Epidermal melanocyte (primary cell): Measurements from ENCODE around the gene TRERF1.

Source experiments
- DNase-seq: peaks from one replicate; pipeline ENCODE4 v3.0.0; 2011; ENCODE audit warnings: low spot score; ENCODE audit not compliant: insufficient read length

TRERF1 gene

GRCh38 chr6:42368181-42368580, 83.5 kb downstream of the TRERF1 start:
- DNase-seq: no peak

- no peak for DNase-seq
Observed at GRCh38 chr6:42367353-42368011, 84.2 kb downstream of the TRERF1 start.

- DNase-seq: no peak
Observed at GRCh38 chr6:42366999-42367352, 84.8 kb downstream of the TRERF1 start.

- no peak for DNase-seq
Observed at GRCh38 chr6:42366011-42366705, 85.6 kb downstream of the TRERF1 start.

- no peak for DNase-seq
Observed at GRCh38 chr6:42365021-42365420, 86.7 kb downstream of the TRERF1 start.

GRCh38 chr6:42363926-42364849, 87.5 kb downstream of the TRERF1 start:
- DNase-seq: no peak

- no peak for DNase-seq
Observed at GRCh38 chr6:42361036-42361435, 90.7 kb downstream of the TRERF1 start.

- no peak for DNase-seq
Observed at GRCh38 chr6:42359021-42359420, 92.7 kb downstream of the TRERF1 start.

- no peak for DNase-seq
Observed at GRCh38 chr6:42355416-42355815, 96.3 kb downstream of the TRERF1 start.

GRCh38 chr6:42354702-42355101, 97.0 kb downstream of the TRERF1 start:
- no peak for DNase-seq

GRCh38 chr6:42352856-42353564, 98.7 kb downstream of the TRERF1 start:
- no peak for DNase-seq

GRCh38 chr6:42350911-42351310, 100.8 kb downstream of the TRERF1 start:
- no peak for DNase-seq

GRCh38 chr6:42349753-42350511, 101.8 kb downstream of the TRERF1 start:
- peak; percentile 58 for DNase-seq

GRCh38 chr6:42347456-42347855, 104.3 kb downstream of the TRERF1 start:
- DNase-seq: no peak

- DNase-seq: no peak
Observed at GRCh38 chr6:42345696-42346416, 105.9 kb downstream of the TRERF1 start.

GRCh38 chr6:42344756-42345155, 107.0 kb downstream of the TRERF1 start:
- no peak for DNase-seq

- DNase-seq: no peak
Observed at GRCh38 chr6:42341771-42342553, 109.8 kb downstream of the TRERF1 start.

- DNase-seq: no peak
Observed at GRCh38 chr6:42341221-42341620, 110.5 kb downstream of the TRERF1 start.

GRCh38 chr6:42340511-42340910, 111.2 kb downstream of the TRERF1 start:
- DNase-seq: no peak
